CD4-positive, alpha-beta T cell (primary cell): ENCODE measurements around the gene RPTOR. TPM values are rescaled to one million over a fixed set of nuclear protein-coding genes. Genes with fewer than 3 reads are reported as not detected.
"Not testable (repeated sequence)": the region's sequence is repeated elsewhere in the genome, so short reads cannot be mapped to it uniquely, and the experiment has no call there.

Source experiments
- ATAC-seq: fragments of 200-7000 bp; cut with Tn5 transposase; one replicate; pipeline ENCODE4 v1.10.0; 2022; ENCODE audit warnings: mild to moderate bottlenecking; ENCODE audit not compliant: poor library complexity
- CTCF ChIA-PET: fragments of 350-600 bp; sonication (Branson Sonifier 250); formaldehyde crosslinking; loops from one replicate; lab custom pipeline; 2021; ENCODE audit warnings: antibody characterized with exemption, inconsistent platforms; lab: Charles Lee
- POLR2A ChIA-PET: fragments of 350-600 bp; sonication (Branson Sonifier 250); formaldehyde crosslinking; loops from one replicate; lab custom pipeline; 2021; ENCODE audit warnings: antibody characterized with exemption, inconsistent platforms; lab: Charles Lee
- DNase-seq, 14 experiments: peaks; one replicate each; pipeline ENCODE4 v3.0.0-alpha.2; 2013 to 2020; ENCODE audit warnings: mixed read lengths in 2 of 14
- H3K27ac ChIP-seq, 2 donors: one replicate each; pipeline versions ENCODE4 v1.5.1 to v1.7.0; 2013; ENCODE audit warnings: low read length in 2 of 2, low read depth in 1 of 2, mild to moderate bottlenecking in 1 of 2
- H3K27me3 ChIP-seq, 2 experiments: 1 replicate in 1 of 2; 2 replicates in 1 of 2; pipeline versions ENCODE4 v1.6.1 to v1.7.0; 2013; ENCODE audit warnings: low read length in 2 of 2, control low read depth in 1 of 2, mild to moderate bottlenecking in 1 of 2, moderate library complexity in 1 of 2; ENCODE audit not compliant: insufficient read depth in 2 of 2, control insufficient read depth in 1 of 2
- H3K36me3 ChIP-seq: one replicate; pipeline ENCODE4 v1.6.1; 2013; ENCODE audit warnings: low read length, control low read depth; ENCODE audit not compliant: insufficient read depth
- H3K4me1 ChIP-seq: one replicate; pipeline ENCODE4 v1.6.1; 2013; ENCODE audit warnings: low read length, control low read depth; ENCODE audit not compliant: insufficient read depth
- H3K4me3 ChIP-seq: one replicate; pipeline ENCODE4 v1.5.1; 2013; ENCODE audit warnings: mild to moderate bottlenecking, low read length, moderate library complexity
- H3K9me3 ChIP-seq, 2 experiments: 1 replicate in 1 of 2; 2 replicates in 1 of 2; pipeline versions ENCODE4 v1.6.1 to v1.7.0; 2013; ENCODE audit warnings: low read length in 2 of 2, mild to moderate bottlenecking in 2 of 2, control low read depth in 1 of 2, moderate library complexity in 1 of 2; ENCODE audit not compliant: control insufficient read depth in 1 of 2, insufficient read depth in 1 of 2
- H3K27ac Mint-ChIP-seq: one replicate; pipeline ENCODE4 v1.8.0; 2020; ENCODE audit warnings: mixed read lengths
- H3K27me3 Mint-ChIP-seq: one replicate; pipeline ENCODE4 v1.8.0; 2021; ENCODE audit warnings: mixed read lengths
- H3K36me3 Mint-ChIP-seq: one replicate; pipeline ENCODE4 v1.8.0; 2021; ENCODE audit warnings: low read depth, mixed read lengths
- H3K4me1 Mint-ChIP-seq: one replicate; pipeline ENCODE4 v1.8.0; 2021; ENCODE audit warnings: low read depth, mixed read lengths
- H3K4me3 Mint-ChIP-seq: one replicate; pipeline ENCODE4 v1.8.0; 2020; ENCODE audit warnings: mild to moderate bottlenecking, mixed read lengths
- H3K9me3 Mint-ChIP-seq: one replicate; pipeline ENCODE4 v1.8.0; 2020; ENCODE audit warnings: mixed read lengths
- CTCF ChIP-seq: fragments of 200-600 bp; IDR thresholded peaks from one replicate; pipeline ENCODE4 v1.8.0; 2022; ENCODE audit warnings: antibody characterized with exemption, mild to moderate bottlenecking
- intact Hi-C, 2 experiments: fragments of 100-400 bp; cut with DNase I in 1 of 2; cut with micrococcal nuclease in 1 of 2; formaldehyde crosslinking; loops; one replicate each; pipeline versions ENCODE4 v1.15.1 to v1.9.0; 2023 to 2025; cut with DNase I, micrococcal nuclease
- total RNA-seq, 174 experiments: library from RNA in 2 of 174; stranded (reverse) in 2 of 174; gene quantifications; one replicate each; pipeline ENCODE4 v1.2.3 and lab custom pipeline; 2021 to 2026

The RPTOR gene
- total RNA-seq, 2 experiments from 2014 or later = 45.0 to 47.1 TPM

- Histone ChIP-seq H3K36me3 (no peaks in the 10 kb centered on the region), H3K27ac (no peak overlapping the region), H3K4me3 (no peak overlapping the region), H3K9me3 (no peaks in the 10 kb centered on the region), H3K27me3 (peaks cover 2 to 18% of the 10 kb centered on the region in 2 experiments), H3K4me1 (no peaks in the 10 kb centered on the region)
- intact Hi-C loops = no loop called here
- ATAC-seq (no peak), DNase-seq (no peak)
- Mint-ChIP-seq H3K9me3 (no peaks in the 10 kb centered on the region), H3K36me3 (no peaks in the 10 kb centered on the region), H3K4me1 (no peaks in the 10 kb centered on the region), H3K4me3 (no peak overlapping the region), H3K27me3 (peaks cover 4% of the 10 kb centered on the region), H3K27ac (no peak overlapping the region)
- ChIA-PET POLR2A (no interaction called here), CTCF (no interaction called here)
- TF ChIP-seq CTCF = no peak
Measured at GRCh38 chr17:80503921-80504320, 40.7 kb upstream of the RPTOR start.

GRCh38 chr17:80504686-80505413 is 39.8 kb upstream of the RPTOR start:
- POLR2A ChIA-PET = no interaction called here
- H3K4me3 Mint-ChIP-seq = no peak overlapping the region
- H3K27me3 Mint-ChIP-seq = no peaks in the 10 kb centered on the region
- no peaks in the 10 kb centered on the region for H3K4me1 Mint-ChIP-seq
- TF ChIP-seq CTCF = no peak
- no peak overlapping the region for H3K27ac Mint-ChIP-seq
- Histone ChIP-seq H3K4me1 (no peaks in the 10 kb centered on the region), H3K9me3 (no peaks in the 10 kb centered on the region), H3K27ac (no peak overlapping the region), H3K36me3 (no peaks in the 10 kb centered on the region), H3K27me3 (peaks cover 2 to 12% of the 10 kb centered on the region in 2 experiments), H3K4me3 (no peak overlapping the region)
- no peaks in the 10 kb centered on the region for H3K36me3 Mint-ChIP-seq
- ATAC-seq = no peak
- CTCF ChIA-PET = no interaction called here
- no peaks in the 10 kb centered on the region for H3K9me3 Mint-ChIP-seq
- intact Hi-C loops = no loop called here
- DNase-seq = no peak

- H3K27me3 Mint-ChIP-seq, POLR2A ChIA-PET, H3K4me1 ChIP-seq, H3K4me3 Mint-ChIP-seq, H3K36me3 Mint-ChIP-seq, H3K9me3 Mint-ChIP-seq, H3K9me3 ChIP-seq, H3K36me3 ChIP-seq, DNase-seq, H3K27ac ChIP-seq, ATAC-seq, CTCF ChIA-PET, intact Hi-C loops, H3K4me1 Mint-ChIP-seq, H3K4me3 ChIP-seq, H3K27ac Mint-ChIP-seq: not testable (repeated sequence)
- peaks cover 2 to 12% of the 10 kb centered on the region in 2 experiments for H3K27me3 ChIP-seq
Measured at GRCh38 chr17:80507177-80507576, 37.5 kb upstream of the RPTOR start.

- peaks cover 2 to 11% of the 10 kb centered on the region in 2 experiments for H3K27me3 ChIP-seq
- no peak overlapping the region for H3K4me3 ChIP-seq
- H3K4me1 Mint-ChIP-seq = no peaks in the 10 kb centered on the region
- H3K9me3 Mint-ChIP-seq = no peaks in the 10 kb centered on the region
- DNase-seq = no peak
- no peaks in the 10 kb centered on the region for H3K4me1 ChIP-seq
- H3K27ac Mint-ChIP-seq = no peak overlapping the region
- no peaks in the 10 kb centered on the region for H3K9me3 ChIP-seq
- no peaks in the 10 kb centered on the region for H3K36me3 Mint-ChIP-seq
- ChIA-PET CTCF (no interaction called here), POLR2A (no interaction called here)
- no peak for TF ChIP-seq CTCF
- no peak overlapping the region for H3K4me3 Mint-ChIP-seq
- no peak overlapping the region for H3K27ac ChIP-seq
- ATAC-seq = no peak
- H3K27me3 Mint-ChIP-seq = no peaks in the 10 kb centered on the region
- intact Hi-C loops = no loop called here
- H3K36me3 ChIP-seq = no peaks in the 10 kb centered on the region
Measured at GRCh38 chr17:80507965-80508364, 36.7 kb upstream of the RPTOR start.
